LHCN-M2 (cell line): Measurements from ENCODE around the gene CACNG7. TPM values are rescaled to one million over a fixed set of nuclear protein-coding genes. Genes with fewer than 3 reads are reported as not detected.
"Not testable (repeated sequence)": the region's sequence is repeated elsewhere in the genome, so short reads cannot be mapped to it uniquely, and the experiment has no call there.

ENCODE experiments used
- DNase-seq: peaks from one replicate; pipeline ENCODE4 v3.0.0-alpha.2; 2012; ENCODE audit warnings: low read depth
- total RNA-seq: library from RNA; depleted of rRNA; stranded (reverse); fragments of >200 nt; gene quantifications from 2 replicates; pipeline ENCODE4 v1.2.3, GENCODE V29; 2014

The CACNG7 gene
- total RNA-seq, 1 experiment from 2014 or later: 0.23 TPM

DNA sequence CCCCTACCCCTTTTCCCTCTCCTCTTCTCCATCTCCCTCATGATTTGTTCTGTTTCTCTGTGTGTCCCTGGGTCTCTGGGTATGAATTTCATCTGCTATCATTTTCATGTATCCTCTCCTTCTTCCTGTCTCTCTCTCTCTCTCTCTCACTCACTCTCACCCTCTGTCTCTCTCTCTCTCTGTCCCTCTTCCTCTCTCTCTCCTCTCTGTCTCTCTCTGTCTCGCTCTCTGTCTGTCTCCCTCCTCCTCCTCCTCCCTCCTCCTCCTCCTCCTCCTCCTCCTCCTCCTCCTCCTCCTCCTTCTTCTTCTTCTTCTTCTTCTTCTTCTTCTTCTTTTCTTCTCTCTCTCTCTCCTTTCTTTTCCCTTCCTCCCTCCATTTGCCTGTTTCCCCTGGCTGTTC lies 3.3 kb upstream of the CACNG7 start:
- DNase-seq: no peak

DNA sequence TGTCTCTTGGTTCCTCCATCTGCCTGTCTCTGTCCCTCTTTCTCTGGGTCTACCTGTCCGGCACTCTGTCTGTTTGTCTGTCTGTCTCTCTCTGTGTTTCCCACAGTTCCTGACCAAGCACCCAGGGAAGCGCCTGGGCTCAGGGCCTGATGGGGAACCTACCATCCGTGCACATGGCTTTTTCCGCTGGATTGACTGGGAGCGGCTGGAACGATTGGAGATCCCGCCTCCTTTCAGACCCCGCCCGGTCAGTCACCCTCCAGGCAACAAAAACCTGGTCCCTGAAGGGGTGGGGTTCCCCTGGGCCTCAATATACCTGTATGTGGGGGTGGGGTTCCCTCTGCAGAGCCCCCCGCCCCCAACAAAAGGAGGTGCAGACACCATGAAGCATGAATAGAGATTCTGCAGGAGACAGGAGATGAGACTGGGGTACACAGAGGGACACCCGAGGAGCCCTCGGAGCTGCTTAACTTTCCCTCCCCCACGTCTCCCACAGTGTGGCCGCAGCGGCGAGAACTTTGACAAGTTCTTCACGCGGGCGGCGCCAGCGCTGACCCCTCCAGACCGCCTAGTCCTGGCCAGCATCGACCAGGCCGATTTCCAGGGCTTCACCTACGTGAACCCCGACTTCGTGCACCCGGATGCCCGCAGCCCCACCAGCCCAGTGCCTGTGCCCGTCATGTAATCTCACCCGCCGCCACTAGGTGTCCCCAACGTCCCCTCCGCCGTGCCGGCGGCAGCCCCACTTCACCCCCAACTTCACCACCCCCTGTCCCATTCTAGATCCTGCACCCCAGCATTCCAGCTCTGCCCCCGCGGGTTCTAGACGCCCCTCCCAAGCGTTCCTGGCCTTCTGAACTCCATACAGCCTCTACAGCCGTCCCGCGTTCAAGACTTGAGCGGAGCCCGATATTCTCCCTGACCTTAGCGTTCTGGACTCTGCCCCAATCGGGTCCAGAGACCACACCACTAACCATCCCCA lies 2.6 kb upstream of the CACNG7 start:
- DNase-seq: no peak

DNA sequence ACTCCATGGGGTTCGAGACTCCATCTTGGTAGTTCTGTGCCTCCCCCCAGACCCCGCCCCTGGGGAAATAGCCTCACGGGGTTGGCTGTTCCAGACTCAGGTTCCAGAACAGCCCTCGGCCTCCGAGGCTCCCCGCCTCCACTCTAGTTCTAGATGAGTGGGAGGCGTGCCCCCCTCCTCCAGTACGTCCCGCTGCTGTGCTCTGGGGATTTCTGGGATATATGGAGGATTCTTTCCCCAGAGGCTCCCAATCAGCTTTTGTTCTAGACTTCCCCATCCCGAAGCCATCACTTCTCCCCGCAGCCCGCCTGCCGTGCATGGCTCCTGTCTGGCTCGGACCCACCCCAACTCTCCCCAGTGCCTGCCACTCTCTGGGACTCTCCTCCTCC lies 1.9 kb upstream of the CACNG7 start:
- DNase-seq: no peak

DNA sequence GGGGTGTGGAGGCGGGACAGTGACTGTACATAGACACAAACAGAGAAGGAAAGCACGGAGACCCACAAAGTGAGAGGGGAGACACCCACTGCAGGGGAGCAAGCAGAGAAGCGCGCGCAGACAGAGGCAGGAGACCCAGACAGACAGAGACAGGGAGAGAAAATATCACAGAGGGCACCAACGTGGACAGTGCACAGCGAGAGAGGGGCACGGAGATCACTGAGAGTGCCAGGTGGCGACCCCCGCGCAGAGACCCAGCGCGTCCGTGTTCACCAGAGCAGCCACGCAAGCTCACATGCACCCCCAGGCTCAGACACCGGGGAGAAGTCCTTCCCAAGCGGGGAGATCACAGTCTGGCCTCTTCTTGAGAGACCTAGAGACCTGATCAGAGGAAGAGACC lies 1.4 kb upstream of the CACNG7 start:
- DNase-seq: no peak

DNA sequence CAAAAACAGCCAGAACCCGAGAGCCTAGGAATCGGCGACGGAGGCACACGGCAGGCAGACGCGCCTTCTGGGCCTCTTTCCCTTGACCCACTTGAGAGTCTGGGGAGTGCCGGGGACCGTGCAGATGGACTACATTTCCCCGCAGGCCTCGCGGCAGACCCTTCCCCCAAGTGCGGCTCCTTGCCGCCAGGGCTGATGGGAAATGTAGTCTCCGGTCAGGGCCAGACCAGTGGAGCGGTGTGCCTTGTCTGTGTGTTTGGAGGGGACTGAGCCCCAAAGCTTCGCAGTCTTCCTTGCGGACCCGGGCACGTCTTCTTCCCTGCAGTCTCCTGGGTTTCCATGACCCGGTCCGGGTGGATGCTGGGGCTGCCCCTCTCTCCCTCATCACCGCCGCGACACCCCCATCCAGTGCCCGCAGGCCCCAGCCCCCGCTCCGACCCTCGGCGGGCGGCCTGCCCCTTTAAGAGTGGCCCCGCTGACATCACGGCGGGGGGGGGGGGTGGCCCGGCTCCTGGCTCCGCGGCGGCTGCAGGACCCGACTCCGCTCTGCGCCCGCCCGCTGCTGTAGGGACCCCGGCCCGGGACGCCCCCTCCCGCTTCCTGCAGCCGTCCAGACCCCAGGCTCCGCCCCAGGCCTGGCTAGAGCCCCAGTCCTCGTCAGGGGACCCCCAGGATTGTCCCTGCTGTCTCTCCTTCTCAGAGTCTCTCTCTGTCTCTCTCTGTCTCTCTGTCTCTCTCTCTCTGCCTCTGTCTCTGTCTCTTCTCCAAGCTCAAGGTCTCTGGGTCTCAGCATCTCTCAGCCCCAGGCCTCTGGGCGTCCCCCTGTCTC lies 758 bp upstream of the CACNG7 start:
- peak; percentile 25 for DNase-seq

DNA sequence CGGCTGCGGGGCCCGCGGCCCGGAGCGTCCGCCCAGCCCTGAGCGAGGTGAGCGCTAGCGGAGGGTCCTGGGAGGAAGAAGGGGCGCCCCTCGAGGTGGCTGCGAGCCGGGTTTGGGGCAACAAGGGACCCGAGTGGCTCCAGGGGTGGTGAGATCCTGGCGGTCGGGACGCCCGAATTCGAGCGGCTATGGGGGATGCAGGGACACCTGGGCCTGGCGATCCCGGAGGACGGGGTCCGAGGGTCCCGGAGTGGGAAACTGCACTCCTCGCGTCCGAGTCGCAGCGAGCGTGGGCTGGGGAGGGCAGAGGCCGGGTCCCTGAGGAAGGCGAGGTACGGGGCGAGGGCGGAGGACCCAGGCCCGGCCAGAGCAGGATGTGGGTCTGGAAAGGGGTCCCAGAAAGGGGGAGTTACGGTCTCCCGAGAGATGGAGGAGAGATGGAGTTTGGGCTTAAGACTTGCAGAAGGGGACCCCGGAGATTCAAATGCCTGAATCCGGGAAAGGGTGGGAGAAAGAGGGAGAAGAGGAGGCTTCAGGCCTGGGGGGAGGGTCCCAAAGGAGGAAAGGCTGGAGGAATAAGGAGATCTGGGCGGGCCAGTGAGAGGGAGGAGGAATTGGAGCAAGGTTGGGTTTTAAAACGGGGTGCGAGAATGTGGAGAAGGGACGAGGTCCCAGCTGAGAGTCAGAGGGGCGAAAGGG lies 542 bp downstream of the CACNG7 start:
- no peak for DNase-seq

DNA sequence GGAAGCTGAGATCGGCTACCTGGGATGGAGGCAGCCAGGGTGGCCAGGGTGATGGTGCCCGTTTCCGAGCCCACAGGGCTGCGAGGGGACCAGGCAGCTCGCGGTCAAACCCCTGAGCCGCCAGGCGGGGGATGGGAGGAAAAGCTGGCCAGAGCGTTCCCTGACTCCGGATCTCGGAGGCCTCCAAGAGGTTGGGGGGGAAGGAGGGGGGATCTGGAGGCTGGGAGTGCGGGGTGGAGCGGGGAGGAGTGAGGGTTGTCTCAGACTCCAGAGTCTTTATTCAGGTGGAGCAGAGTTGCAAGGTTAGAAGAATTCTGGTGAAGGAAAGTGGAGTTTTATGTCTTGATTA lies 1.1 kb downstream of the CACNG7 start:
- no peak for DNase-seq

DNA sequence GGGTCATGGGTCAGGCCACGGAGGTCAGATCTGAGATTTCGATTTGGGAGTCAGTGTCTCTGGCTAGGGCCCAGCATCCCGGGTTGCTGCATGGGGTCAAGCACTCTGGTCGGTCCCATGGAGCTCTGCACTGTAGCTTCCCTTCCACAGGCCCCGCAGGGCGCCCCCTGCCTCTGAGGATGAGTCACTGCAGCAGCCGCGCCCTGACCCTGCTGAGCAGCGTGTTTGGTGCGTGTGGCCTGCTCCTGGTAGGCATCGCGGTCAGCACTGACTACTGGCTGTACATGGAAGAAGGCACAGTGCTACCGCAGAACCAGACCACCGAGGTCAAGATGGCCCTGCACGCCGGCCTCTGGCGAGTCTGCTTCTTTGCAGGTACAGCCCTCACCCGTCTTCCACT lies 3.6 kb downstream of the CACNG7 start:
- no peak for DNase-seq

DNA sequence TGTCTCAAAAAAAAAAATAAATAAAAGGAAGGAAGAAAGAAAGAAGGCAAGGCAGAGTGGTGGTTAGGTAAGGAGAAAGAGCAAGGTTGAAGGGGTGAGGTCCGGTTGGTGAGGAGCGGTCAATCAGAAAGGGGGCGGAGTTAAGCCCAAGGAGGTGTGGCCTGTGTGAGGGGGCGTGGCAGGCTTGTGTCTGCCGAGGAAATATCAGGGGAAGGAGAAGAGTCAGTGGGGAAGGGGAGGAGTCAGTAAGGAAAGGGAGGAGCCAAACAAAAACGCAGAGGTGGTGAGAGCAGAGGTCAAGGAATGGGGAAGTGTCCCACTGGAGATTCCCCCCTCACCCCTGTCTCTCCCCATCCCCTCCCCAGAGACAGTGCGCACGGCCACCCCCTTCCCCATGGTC lies 5.9 kb downstream of the CACNG7 start:
- DNase-seq: no peak

DNA sequence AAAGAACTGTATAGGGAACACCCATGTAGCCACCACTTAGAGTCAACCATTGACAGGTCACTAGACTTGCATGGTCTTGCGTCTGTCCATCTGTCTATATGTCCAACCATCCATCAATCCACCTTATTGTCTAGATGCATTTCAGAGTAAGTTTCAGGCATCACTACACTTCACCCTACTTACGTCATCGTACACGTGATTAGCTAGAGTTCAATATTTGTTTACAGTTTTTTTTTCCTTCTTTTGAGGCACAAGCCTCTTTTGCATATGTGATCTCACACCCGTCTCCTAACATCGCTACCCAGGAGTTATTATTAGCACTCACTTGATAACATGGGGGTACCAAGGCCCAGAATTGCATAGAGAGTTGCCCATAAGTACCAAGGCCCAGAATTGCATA lies 6.9 kb downstream of the CACNG7 start:
- DNase-seq: no peak

DNA sequence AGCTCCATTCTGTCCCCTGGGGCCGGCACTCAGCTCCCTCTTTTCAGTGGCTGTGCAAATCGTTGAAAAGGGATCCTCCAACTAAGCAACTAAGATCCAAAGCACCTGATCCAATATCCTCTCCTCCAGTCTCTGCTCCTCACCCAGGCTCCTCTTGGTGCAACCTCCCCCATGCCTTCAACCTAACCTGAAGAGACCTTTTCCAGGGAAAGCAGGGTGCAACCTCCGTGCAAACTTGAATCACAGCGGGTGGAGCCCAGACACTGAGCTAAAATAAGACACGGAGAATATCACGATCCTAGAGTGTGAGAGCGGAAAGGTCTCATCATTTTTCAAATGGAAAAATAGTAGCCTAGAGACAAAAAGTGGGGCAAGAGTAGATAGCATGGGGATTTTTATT lies 8.3 kb downstream of the CACNG7 start:
- DNase-seq: no peak

DNA sequence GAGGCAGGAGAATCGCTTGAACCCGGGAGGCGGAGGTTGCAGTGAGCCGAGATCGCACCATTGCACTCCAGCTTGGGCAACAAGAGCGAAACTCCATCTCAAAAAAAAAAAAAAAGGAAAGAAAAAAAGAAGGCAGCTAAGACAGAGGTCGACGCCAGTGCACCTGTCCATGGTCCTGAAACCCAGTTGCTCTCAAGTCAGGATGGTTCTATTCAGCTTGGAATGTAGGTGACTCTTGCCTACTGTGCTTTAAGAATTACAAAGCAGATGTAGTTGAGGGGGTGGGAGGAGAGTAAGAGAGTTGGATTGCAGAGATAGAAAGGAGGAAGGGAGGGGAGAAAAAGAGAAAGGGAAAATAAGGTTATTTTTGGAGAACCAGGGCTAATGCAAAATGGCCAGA lies 18.7 kb downstream of the CACNG7 start:
- DNase-seq: peak; percentile 46

DNA sequence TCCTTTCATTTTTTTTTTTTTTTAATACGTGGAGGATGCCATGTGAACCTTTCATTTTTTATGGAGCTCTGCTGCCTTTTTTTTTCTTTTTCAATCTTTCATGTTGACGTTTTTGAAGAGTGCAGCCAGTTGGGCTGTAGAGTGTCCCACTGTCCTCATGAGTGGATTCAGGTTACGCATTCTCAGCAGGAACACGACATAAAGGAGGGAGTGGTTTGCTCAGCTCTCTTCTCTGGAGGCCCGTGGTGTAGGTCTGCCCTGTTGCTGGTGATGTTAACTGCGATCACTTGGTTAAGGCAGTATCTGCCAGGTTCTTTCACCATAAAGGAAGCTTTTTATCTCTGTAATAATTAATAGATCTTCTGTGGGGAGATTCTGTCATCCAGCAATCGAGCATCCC lies 27.0 kb downstream of the CACNG7 start:
- no peak for DNase-seq

DNA sequence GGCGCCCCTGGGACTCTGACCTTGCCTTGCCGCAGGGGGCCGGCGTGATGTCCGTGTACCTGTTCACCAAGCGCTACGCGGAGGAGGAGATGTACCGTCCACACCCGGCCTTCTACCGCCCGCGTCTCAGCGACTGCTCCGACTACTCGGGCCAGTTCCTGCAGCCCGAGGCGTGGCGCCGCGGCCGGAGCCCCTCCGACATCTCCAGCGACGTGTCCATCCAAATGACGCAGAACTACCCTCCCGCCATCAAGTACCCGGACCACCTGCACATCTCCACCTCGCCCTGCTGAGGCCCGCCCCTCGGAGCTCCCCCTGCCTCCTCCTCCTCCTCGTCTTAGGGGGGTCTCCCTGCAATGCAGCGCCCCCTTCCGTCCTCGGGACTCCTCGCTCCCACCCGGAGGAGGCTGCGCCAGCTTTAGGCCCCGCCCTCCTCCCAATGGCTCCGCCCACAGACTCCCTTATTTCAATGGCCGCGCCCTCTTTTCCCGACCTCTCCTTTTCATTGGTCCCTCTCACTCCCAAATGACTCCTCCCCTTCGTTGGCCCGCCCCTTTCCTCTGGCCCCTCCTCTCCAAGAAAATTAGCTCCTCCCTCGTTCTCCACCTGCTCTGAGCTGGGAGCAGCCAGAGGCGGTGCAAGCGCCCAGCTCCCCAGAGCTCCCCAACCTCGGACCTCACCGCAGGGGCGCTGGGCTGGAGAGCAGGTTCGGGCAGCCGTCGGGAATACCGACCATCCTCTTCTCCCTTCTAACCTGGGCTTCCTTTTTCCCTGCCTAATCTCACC lies 33.1 kb downstream of the CACNG7 start:
- no peak for DNase-seq

DNA sequence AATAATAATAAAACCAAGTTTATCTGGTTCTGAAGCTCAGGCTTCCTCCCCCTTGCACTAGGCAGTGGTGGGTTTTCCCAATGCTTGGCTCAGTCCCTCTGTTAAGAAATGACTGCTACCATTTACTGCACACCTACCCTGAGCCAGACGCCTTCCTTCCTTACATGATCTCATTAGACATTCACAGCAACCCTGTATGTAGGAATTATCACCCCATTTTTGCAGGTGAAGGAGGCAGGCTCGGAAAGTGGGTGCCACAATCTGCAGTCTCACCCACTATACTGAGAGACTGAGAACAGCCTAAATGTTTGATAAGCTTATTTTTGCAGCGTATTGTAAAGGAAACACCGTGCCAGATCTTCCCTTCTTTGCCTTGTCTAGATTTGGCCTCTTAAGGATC lies 35.3 kb downstream of the CACNG7 start:
- DNase-seq: no peak

DNA sequence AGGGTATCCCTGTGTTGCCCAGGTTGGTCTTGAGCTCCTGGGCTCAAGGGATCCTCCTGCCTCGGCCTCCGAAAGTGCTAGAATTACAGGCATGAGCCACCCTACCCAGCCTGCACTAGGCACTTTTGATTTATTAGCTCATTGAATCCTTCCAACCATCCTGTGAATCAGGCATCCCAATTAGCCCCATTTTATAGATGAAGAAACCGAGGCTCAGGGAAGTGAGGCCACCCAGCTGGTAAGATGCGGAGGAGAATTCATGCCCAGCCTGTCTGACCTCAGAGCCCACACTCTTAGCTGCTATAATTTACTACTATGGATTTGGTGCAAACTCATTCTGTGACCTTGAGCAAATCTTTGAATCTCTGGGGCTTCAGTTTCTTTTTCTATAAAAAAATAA lies 35.9 kb downstream of the CACNG7 start:
- no peak for DNase-seq

DNA sequence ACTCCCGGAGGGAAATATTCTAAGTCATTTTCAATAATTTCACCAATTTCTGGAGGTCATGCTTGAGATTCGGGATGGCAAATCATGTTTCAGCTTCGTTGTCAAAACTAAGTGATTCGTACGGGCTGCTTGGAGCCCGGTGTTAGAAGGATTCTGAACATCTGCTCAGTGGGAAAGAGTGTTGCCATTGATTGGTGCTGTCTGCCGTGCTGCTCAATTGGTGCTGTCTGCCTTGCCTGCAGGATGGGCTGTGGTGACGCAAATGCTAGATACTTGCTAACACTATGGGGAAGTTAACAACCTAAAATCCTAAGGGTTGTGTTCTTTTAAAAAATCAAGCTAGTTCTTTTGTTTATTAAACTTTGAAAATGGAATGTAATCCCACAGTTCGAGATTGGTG lies 36.4 kb downstream of the CACNG7 start:
- peak; percentile 28 for DNase-seq

DNA sequence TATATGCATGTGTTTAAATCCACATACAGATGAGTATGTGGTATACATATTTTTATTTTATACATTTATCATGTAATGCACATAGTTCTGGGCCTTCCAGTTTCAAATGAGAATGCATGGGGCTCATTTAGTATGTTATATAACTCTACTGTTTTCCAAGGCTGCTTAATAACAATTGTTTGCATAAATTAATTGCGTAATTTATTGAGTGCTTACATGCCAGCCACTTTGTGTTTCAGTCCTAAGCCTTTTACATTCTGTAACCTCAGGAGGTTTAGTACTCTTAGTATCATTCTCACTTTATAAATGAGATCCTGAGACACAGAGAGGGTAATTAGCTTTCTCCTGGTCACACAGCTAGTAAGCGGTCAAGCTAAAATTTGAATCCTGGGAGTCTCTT lies 36.9 kb downstream of the CACNG7 start:
- no peak for DNase-seq

DNA sequence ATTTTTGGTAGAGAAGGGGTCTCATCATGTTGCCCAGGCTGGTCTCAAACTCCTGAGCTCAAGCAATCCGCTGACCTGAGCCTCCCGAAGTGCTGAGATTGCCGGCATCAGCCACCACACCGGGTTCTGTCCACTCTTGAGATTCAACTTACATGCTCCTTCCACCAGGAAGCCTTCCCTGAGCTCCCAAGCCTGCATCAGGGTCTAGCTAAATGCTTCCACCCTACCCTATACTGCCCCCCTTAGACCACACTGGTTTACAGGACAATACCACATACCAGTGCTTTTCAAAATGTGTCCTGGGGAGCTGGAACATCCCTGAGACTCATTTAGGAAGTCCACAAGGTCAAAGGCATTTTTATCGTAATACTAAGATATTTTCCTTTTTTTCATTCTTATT lies 38.5 kb downstream of the CACNG7 start:
- DNase-seq: no peak

DNA sequence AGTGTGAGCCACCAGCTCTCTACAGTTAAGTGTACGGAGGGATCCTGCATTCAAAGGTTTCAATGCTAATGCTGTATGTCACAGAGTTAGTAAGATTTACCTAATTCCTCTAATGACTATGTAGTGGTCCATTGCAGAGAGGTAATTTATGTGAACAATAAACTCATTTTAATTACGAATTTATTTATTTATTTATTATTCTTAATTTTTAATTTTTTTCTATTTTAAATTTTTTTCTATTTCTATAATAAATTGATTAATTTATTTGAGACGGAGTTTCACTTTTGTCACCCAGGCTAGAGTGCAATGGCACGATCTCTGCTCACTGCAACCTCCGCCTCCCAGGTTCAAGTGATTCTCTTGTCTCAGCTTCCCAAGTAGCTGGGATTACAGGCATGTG lies 39.5 kb downstream of the CACNG7 start:
- not testable (repeated sequence) for DNase-seq

DNA sequence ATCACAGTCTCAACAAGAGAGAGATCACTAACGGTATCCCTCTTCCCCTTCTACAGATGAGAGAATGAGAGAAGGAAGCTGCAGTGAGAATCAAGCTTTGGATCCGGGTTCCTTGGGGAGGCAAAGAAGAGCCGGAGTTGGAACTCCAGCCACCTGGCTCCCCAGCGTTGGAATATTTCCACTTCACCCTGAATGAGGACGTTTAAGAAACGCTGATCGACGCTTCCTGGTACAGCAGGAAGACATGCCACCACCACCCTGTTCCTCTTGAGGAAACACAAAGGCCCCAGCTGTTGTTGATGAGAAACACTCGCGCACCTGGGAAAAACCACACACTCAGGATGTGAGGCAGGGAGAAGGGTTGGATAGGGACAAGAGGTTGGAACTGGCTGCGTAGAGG lies 42.4 kb downstream of the CACNG7 start:
- no peak for DNase-seq
